Tibial nerve (tissue), 4 donors: ENCODE data around the gene USP44. TPM values are rescaled to one million over a fixed set of nuclear protein-coding genes. Genes with fewer than 3 reads are reported as not detected.

Experiments
- DNase-seq, 2 donors: peaks; one replicate each; pipeline ENCODE4 v3.0.0-alpha.2; 2019; ENCODE audit warnings: low spot score in 2 of 2
- H3K27ac ChIP-seq, 4 donors: fragments of 200-600 bp; sonication (generic) in 3 of 4; one replicate each; pipeline ENCODE4 v1.5.1; 2017 to 2019; ENCODE audit warnings: mild to moderate bottlenecking in 1 of 4
- H3K27me3 ChIP-seq, 2 donors: fragments of 200-600 bp; sonication (generic) in 1 of 2; one replicate each; pipeline versions ENCODE4 v1.5.1 to v1.6.0; 2017 to 2019
- H3K36me3 ChIP-seq, 3 donors: fragments of 200-600 bp; sonication (generic); one replicate each; pipeline ENCODE4 v1.5.1; 2018 to 2019
- H3K4me1 ChIP-seq, 4 donors: fragments of 200-600 bp; sonication (generic) in 3 of 4; one replicate each; pipeline ENCODE4 v1.5.1; 2017 to 2019
- H3K4me3 ChIP-seq, 4 donors: fragments of 200-600 bp; sonication (generic) in 3 of 4; one replicate each; pipeline ENCODE4 v1.5.1; 2017 to 2019; ENCODE audit warnings: mild to moderate bottlenecking in 1 of 4, moderate library complexity in 1 of 4
- H3K9me3 ChIP-seq, 4 donors: fragments of 200-600 bp; sonication (generic) in 3 of 4; one replicate each; pipeline ENCODE4 v1.5.1; 2017 to 2019
- EP300 ChIP-seq, 2 donors: sonication (generic); formaldehyde crosslinking; IDR thresholded peaks; one replicate each; pipeline ENCODE4 v1.6.1; 2017; ENCODE audit warnings: antibody characterized with exemption in 2 of 2, mild to moderate bottlenecking in 1 of 2
- POLR2A ChIP-seq, 2 donors: fragments of 450-650 bp; IDR thresholded peaks; one replicate each; pipeline ENCODE4 v1.6.1; 2017; ENCODE audit warnings: antibody characterized with exemption in 2 of 2, mild to moderate bottlenecking in 2 of 2, moderate library complexity in 2 of 2
- WGBS, 2 donors: methylation state at CpG; one replicate each; pipeline ENCODE4 v1.1.5; 2018; 5-methylcytosine and 5-hydroxymethylcytosine counted together
- total RNA-seq, 4 donors: library from RNA; depleted of rRNA; stranded (reverse); fragments of >200 nt; gene quantifications; one replicate each; pipeline ENCODE4 v1.1.0, GENCODE V29; 2016
- TF ChIP-seq, protein P1 (sequence below), 5 experiments: fragments of 200-600 bp in 3 of 5; fragments of 450-650 bp in 2 of 5; sonication (generic) in 3 of 5; IDR thresholded peaks; one replicate each; pipeline ENCODE4 v1.5.1; 2016 to 2019; ENCODE audit warnings: antibody characterized with exemption in 5 of 5, mild to moderate bottlenecking in 3 of 5, moderate library complexity in 2 of 5

USP44 gene
- total RNA-seq, 4 donors from 2014 or later: 9.2 to 25.5 (median 12.3) TPM

DNA sequence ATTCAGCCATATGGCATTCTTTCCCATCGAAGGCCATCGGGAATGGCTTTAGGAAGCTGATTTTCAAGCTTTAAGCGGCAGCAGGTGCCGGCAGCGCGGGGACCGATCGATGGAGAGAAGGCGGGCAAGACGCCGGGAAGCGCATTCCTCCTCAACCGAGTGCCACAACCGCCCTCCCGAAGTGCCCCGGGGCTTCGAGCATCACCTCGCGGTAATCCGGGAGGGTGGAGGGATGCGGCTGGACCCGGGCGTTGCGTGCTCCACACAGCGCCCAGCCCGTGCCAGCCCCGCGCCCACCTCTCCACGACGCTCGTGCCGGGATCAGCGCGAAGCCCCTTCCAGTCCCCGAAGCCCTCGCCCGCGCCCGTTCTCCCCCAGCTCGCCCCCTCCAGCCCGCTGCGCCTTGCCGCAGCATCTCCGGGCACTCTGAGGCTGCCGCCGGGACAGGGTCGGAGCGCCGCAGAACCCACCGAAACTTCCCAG, 3.2 kb downstream of the USP44 start:
- H3K27ac ChIP-seq: peak overlapping the region; percentile 77 to 96 (median 88)
- H3K4me1 ChIP-seq: peaks cover 0 to 24% (median 3%) of the 10 kb centered on the region in 4 donors
- no peaks in the 10 kb centered on the region for H3K36me3 ChIP-seq
- TF ChIP-seq POLR2A (IDR thresholded peaks at IDR 0.05): no peak
- TF ChIP-seq, protein P1, sequence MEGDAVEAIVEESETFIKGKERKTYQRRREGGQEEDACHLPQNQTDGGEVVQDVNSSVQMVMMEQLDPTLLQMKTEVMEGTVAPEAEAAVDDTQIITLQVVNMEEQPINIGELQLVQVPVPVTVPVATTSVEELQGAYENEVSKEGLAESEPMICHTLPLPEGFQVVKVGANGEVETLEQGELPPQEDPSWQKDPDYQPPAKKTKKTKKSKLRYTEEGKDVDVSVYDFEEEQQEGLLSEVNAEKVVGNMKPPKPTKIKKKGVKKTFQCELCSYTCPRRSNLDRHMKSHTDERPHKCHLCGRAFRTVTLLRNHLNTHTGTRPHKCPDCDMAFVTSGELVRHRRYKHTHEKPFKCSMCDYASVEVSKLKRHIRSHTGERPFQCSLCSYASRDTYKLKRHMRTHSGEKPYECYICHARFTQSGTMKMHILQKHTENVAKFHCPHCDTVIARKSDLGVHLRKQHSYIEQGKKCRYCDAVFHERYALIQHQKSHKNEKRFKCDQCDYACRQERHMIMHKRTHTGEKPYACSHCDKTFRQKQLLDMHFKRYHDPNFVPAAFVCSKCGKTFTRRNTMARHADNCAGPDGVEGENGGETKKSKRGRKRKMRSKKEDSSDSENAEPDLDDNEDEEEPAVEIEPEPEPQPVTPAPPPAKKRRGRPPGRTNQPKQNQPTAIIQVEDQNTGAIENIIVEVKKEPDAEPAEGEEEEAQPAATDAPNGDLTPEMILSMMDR (IDR thresholded peaks at IDR 0.05): no peak
- TF ChIP-seq EP300 (IDR thresholded peaks at IDR 0.05): no peak
- 1 to 2% methylated on average over 38 to 49 of the region's 50 CpGs for WGBS, 2 donors
- H3K4me3 ChIP-seq: peak overlapping the region; percentile 82 to 93 (median 88)
- no peaks in the 10 kb centered on the region for H3K9me3 ChIP-seq
- no peaks in the 10 kb centered on the region for H3K27me3 ChIP-seq
- DNase-seq: peak in 1 of 2 donors; percentile 19

DNA sequence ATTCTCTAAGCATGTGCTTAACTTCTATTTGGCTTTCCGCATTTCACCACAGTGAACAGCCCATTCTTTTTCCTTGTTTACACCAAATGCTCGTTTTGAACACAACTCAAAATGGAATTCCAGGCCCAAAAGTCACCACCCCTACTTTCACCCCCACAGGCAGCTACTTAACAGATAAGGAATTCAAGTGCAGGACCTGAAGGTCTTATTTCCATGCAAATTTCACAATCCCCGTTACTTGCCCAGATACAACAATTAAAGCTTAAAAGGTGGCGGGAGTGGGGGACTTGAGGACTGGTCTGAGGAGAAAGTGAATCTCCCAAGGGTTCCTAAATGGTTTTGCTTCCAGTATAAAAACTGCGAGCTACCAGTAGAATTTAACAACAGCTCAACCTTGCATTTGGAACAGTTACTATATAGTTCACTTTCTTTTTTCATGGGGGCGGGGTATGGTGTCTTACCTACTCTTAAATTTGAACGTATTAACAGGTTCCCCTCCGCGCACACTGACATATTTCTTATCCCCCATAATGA, 3.7 kb downstream of the USP44 start:
- Histone ChIP-seq H3K9me3 (no peaks in the 10 kb centered on the region), H3K36me3 (no peaks in the 10 kb centered on the region), H3K4me3 (peak overlapping the region; percentile 82 to 93 (median 88)), H3K27ac (peak overlapping the region; percentile 77 to 96 (median 88)), H3K27me3 (no peaks in the 10 kb centered on the region), H3K4me1 (peaks cover 0 to 24% (median 3%) of the 10 kb centered on the region in 4 donors)
- 15 to 16% methylated on average over 9 of the region's 9 CpGs for WGBS, 2 donors
- DNase-seq: peak in 1 of 2 donors; percentile 61
- TF ChIP-seq, protein P1 (IDR thresholded peaks at IDR 0.05): no peak
- peak; percentile 22 to 79 for TF ChIP-seq EP300 (IDR thresholded peaks at IDR 0.05)

DNA sequence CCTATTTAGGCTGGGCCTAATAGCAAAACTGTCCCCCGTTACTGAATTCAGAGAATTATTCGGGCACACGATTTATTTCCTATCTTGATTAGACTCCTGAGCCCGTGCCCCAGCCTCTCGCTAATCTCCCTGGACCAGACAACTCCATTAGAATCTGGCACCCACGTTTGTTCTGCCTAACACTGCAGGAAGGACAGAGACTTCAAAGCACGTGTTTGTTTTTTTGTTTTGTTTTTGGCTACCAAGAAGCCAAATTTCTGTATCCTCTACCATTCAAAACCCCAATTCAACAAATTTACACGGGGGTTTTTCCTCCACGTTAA, 4.8 kb downstream of the USP44 start:
- TF ChIP-seq, protein P1 (IDR thresholded peaks at IDR 0.05): no peak
- no peak for TF ChIP-seq POLR2A (IDR thresholded peaks at IDR 0.05)
- no peak for TF ChIP-seq EP300 (IDR thresholded peaks at IDR 0.05)
- no peak for DNase-seq
- WGBS, 2 donors: 67 to 74% methylated on average over 9 of the region's 9 CpGs
- Histone ChIP-seq H3K4me1 (peaks cover 0 to 24% (median 3%) of the 10 kb centered on the region in 4 donors), H3K4me3 (no peak overlapping the region), H3K27ac (peak overlapping the region in 3 of 4 donors; percentile 8 to 96 (median 96)), H3K36me3 (no peaks in the 10 kb centered on the region), H3K9me3 (no peaks in the 10 kb centered on the region), H3K27me3 (no peaks in the 10 kb centered on the region)

DNA sequence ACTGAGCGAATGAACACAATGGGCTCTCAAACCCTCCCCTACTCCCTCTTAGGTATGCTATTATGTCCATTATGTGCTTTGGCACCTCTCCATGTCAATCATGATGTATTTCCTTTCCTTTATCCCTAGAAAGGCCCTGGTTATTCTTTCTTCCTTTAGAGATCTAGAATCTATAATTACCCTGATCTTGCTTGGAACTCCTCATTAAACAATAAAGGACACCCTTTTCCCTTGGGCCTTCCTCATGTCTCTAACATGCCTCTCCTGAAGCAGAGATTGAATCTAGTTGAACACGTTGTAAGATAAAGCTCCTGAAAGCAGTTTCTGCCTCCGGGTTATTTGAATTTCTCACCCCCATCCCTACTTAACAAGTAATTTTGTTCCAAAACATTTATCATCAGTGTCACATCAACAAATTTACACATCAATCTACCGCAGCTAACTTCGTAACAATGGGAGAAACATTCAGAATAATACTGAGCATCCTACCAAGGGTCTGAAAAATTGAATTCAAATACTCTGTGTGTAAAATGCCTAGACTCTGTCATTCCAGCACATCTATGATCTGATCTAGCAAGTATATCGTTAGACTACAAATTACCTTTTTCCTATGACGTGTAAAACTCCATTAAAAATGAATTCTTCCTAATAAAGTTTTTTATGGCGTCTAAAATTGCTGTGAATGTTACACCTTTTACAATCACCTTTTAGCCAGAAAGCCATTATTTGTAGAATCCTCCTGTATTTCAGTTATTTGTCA, 5.4 kb downstream of the USP44 start:
- Histone ChIP-seq H3K4me1 (peaks cover 0 to 24% (median 3%) of the 10 kb centered on the region in 4 donors), H3K27me3 (no peaks in the 10 kb centered on the region), H3K4me3 (no peak overlapping the region), H3K9me3 (no peaks in the 10 kb centered on the region), H3K27ac (peak overlapping the region in 2 of 4 donors; percentile 96), H3K36me3 (no peaks in the 10 kb centered on the region)
- TF ChIP-seq, protein P1 (IDR thresholded peaks at IDR 0.05): no peak
- no peak for TF ChIP-seq POLR2A (IDR thresholded peaks at IDR 0.05)
- no peak for TF ChIP-seq EP300 (IDR thresholded peaks at IDR 0.05)
- no peak for DNase-seq
- 78 to 79% methylated on average over 8 of the region's 8 CpGs for WGBS, 2 donors

DNA sequence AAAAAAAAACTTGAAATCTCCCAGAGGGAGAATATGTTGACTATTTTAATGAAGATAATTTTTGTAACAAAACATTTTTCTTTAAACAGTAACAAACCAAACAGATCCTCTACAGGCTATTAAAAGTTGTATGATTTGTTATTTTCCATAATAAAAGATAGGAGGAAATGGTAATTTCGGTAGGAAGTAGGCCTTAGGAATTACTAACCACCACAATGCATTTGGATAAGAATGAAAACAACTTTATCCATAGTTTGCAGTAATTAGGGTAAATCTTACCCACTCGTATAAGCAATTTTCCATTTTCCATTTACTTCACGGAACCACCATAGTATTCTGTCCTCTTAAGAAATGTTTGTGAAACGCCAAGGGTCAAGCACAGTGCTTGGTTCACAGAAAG, 6.0 kb downstream of the USP44 start:
- no peaks in the 10 kb centered on the region for H3K27me3 ChIP-seq
- H3K9me3 ChIP-seq: no peaks in the 10 kb centered on the region
- H3K36me3 ChIP-seq: no peaks in the 10 kb centered on the region
- no peak overlapping the region for H3K4me3 ChIP-seq
- H3K27ac ChIP-seq: peak overlapping the region in 2 of 4 donors; percentile 96
- WGBS, 2 donors: 81 to 82% methylated on average over 4 of the region's 4 CpGs
- TF ChIP-seq EP300 (IDR thresholded peaks at IDR 0.05): no peak
- TF ChIP-seq POLR2A (IDR thresholded peaks at IDR 0.05): no peak
- TF ChIP-seq, protein P1 (IDR thresholded peaks at IDR 0.05): no peak
- H3K4me1 ChIP-seq: peaks cover 0 to 24% (median 3%) of the 10 kb centered on the region in 4 donors
- no peak for DNase-seq
